Activated CD4-positive, alpha-beta T cell treated with anti-CD3 and anti-CD28 coated beads for 36 hours (primary cell): ENCODE results near the gene OR10G7. TPM values are rescaled to one million over a fixed set of nuclear protein-coding genes. Genes with fewer than 3 reads are reported as not detected.

Experiments
- ATAC-seq: fragments of 200-7000 bp; cut with Tn5 transposase; one replicate; pipeline ENCODE4 v1.10.0; 2021; ENCODE audit warnings: mild to moderate bottlenecking, moderate library complexity
- CTCF ChIA-PET: fragments of 350-600 bp; sonication (Branson Sonifier 250); formaldehyde crosslinking; loops from one replicate; lab custom pipeline; 2021; ENCODE audit warnings: antibody characterized with exemption; lab: Charles Lee
- POLR2A ChIA-PET: fragments of 350-600 bp; sonication (Branson Sonifier 250); formaldehyde crosslinking; loops from one replicate; lab custom pipeline; 2021; ENCODE audit warnings: antibody characterized with exemption, inconsistent platforms; lab: Charles Lee
- DNase-seq: peaks from one replicate; pipeline ENCODE4 v3.0.0-alpha.2; 2020
- H3K27ac Mint-ChIP-seq: one replicate; pipeline ENCODE4 v1.8.0; 2021; ENCODE audit warnings: mixed read lengths
- H3K27me3 Mint-ChIP-seq: one replicate; pipeline ENCODE4 v1.8.0; 2021; ENCODE audit warnings: mixed read lengths
- H3K36me3 Mint-ChIP-seq: one replicate; pipeline ENCODE4 v1.8.0; 2021; ENCODE audit warnings: low read depth, mixed read lengths
- H3K4me1 Mint-ChIP-seq: one replicate; pipeline ENCODE4 v1.8.0; 2021; ENCODE audit warnings: mixed read lengths
- H3K4me3 Mint-ChIP-seq: one replicate; pipeline ENCODE4 v1.8.0; 2021; ENCODE audit warnings: mild to moderate bottlenecking, moderate library complexity, mixed read lengths
- H3K9me3 Mint-ChIP-seq: one replicate; pipeline ENCODE4 v1.8.0; 2021; ENCODE audit warnings: low read depth, mixed read lengths
- intact Hi-C, 2 experiments: fragments of 100-400 bp; cut with DNase I in 1 of 2; cut with micrococcal nuclease in 1 of 2; formaldehyde crosslinking; loops; one replicate each; pipeline versions ENCODE4 v1.14.2 to v1.15.1; 2022 to 2024; cut with DNase I, micrococcal nuclease
- total RNA-seq, 2 experiments: library from RNA; stranded (reverse); gene quantifications; one replicate each; pipeline ENCODE4 v1.2.3, GENCODE V29; 2021

The OR10G7 gene
- total RNA-seq, 2 experiments from 2014 or later: not detected

- ATAC-seq: no peak
- peaks cover 26% of the 10 kb centered on the region for H3K27me3 Mint-ChIP-seq
- no peak overlapping the region for H3K27ac Mint-ChIP-seq
- no peak overlapping the region for H3K4me3 Mint-ChIP-seq
- no peaks in the 10 kb centered on the region for H3K36me3 Mint-ChIP-seq
- intact Hi-C loops: no loop called here
- POLR2A ChIA-PET: no interaction called here
- DNase-seq: no peak
- CTCF ChIA-PET: interaction anchor here (0.9 to 1.4 kb wide), 5 partner anchors 9 to 121 kb away, joined by 3 to 10 read pairs (median 3); no protein-coding TSS in a partner anchor
- H3K4me1 Mint-ChIP-seq: peaks cover 13% of the 10 kb centered on the region
- H3K9me3 Mint-ChIP-seq: no peaks in the 10 kb centered on the region
Observed at GRCh38 chr11:124075492-124075840, 34.3 kb upstream of the OR10G7 start.

GRCh38 chr11:124074554-124074953, 33.4 kb upstream of the OR10G7 start:
- peaks cover 31% of the 10 kb centered on the region for H3K27me3 Mint-ChIP-seq
- ChIA-PET CTCF (interaction anchor here (0.9 to 1.4 kb wide), 4 partner anchors 8 to 122 kb away, joined by 3 to 10 read pairs (median 4); no protein-coding TSS in a partner anchor), POLR2A (no interaction called here)
- no peaks in the 10 kb centered on the region for H3K9me3 Mint-ChIP-seq
- ATAC-seq (no peak), DNase-seq (no peak)
- intact Hi-C loops: loop anchor here in 1 of 2 experiments (5.0 kb wide), 2 partner anchors 328 to 513 kb away; no protein-coding TSS in a partner anchor
- no peak overlapping the region for H3K4me3 Mint-ChIP-seq
- no peak overlapping the region for H3K27ac Mint-ChIP-seq
- H3K36me3 Mint-ChIP-seq: no peaks in the 10 kb centered on the region
- peaks cover 20% of the 10 kb centered on the region for H3K4me1 Mint-ChIP-seq

GRCh38 chr11:124072147-124072546, 31.0 kb upstream of the OR10G7 start:
- Mint-ChIP-seq H3K27me3 (peaks cover 31% of the 10 kb centered on the region), H3K27ac (no peak overlapping the region), H3K9me3 (no peaks in the 10 kb centered on the region), H3K4me1 (peaks cover 30% of the 10 kb centered on the region), H3K4me3 (no peak overlapping the region), H3K36me3 (no peaks in the 10 kb centered on the region)
- intact Hi-C loops: loop anchor here in 1 of 2 experiments (5.0 kb wide), 2 partner anchors 330 to 515 kb away; no protein-coding TSS in a partner anchor
- DNase-seq (no peak), ATAC-seq (no peak)
- POLR2A ChIA-PET: no interaction called here
- CTCF ChIA-PET: interaction anchor here (0.9 to 5.1 kb wide), 12 partner anchors 10 to 149 kb away, joined by 3 to 91 read pairs (median 6); partner anchors contain the start of gene VWA5A

GRCh38 chr11:124071623-124071948, 30.5 kb upstream of the OR10G7 start:
- intact Hi-C loops: loop anchor here (1.0 to 5.0 kb wide), 5 partner anchors 44 to 516 kb away; partner anchors contain the start of gene VWA5A (in 2 of the 2)
- ChIA-PET CTCF (interaction anchor here (0.7 to 5.1 kb wide), 14 partner anchors 10 to 318 kb away, joined by 3 to 91 read pairs (median 6); partner anchors contain the start of gene VWA5A), POLR2A (no interaction called here)
- peaks cover 27% of the 10 kb centered on the region for H3K4me1 Mint-ChIP-seq
- H3K4me3 Mint-ChIP-seq: no peak overlapping the region
- no peaks in the 10 kb centered on the region for H3K9me3 Mint-ChIP-seq
- no peak overlapping the region for H3K27ac Mint-ChIP-seq
- peaks cover 30% of the 10 kb centered on the region for H3K27me3 Mint-ChIP-seq
- ATAC-seq (no peak), DNase-seq (no peak)
- no peaks in the 10 kb centered on the region for H3K36me3 Mint-ChIP-seq

GRCh38 chr11:124070915-124071622, 29.9 kb upstream of the OR10G7 start:
- ATAC-seq (peak; percentile 52), DNase-seq (peak; percentile 84)
- Mint-ChIP-seq H3K27me3 (peaks cover 29% of the 10 kb centered on the region), H3K4me1 (peaks cover 22% of the 10 kb centered on the region), H3K4me3 (no peak overlapping the region), H3K27ac (no peak overlapping the region), H3K36me3 (no peaks in the 10 kb centered on the region), H3K9me3 (no peaks in the 10 kb centered on the region)
- POLR2A ChIA-PET: no interaction called here
- intact Hi-C loops: loop anchor here (1.0 to 5.0 kb wide), 5 partner anchors 44 to 516 kb away; partner anchors contain the start of gene VWA5A (in 2 of the 2)
- CTCF ChIA-PET: interaction anchor here (0.7 to 5.1 kb wide), 16 partner anchors 11 to 319 kb away, joined by 3 to 91 read pairs (median 6); partner anchors contain the start of gene VWA5A

GRCh38 chr11:124069429-124070401, 28.6 kb upstream of the OR10G7 start:
- Mint-ChIP-seq H3K36me3 (no peaks in the 10 kb centered on the region), H3K27ac (no peak overlapping the region), H3K4me1 (peaks cover 22% of the 10 kb centered on the region), H3K27me3 (peaks cover 27% of the 10 kb centered on the region), H3K4me3 (peak overlapping the region; percentile 41), H3K9me3 (no peaks in the 10 kb centered on the region)
- ChIA-PET CTCF (interaction anchor here (0.6 to 5.1 kb wide), 13 partner anchors 12 to 493 kb away, joined by 3 to 91 read pairs (median 4); no protein-coding TSS in a partner anchor), POLR2A (interaction anchor here (0.6 kb wide), 1 partner anchor 47 kb away, joined by 3 read pairs; the partner anchor contains the start of gene OR10G9)
- intact Hi-C loops: loop anchor here in 1 of 2 experiments (5.0 kb wide), 2 partner anchors 333 to 518 kb away; no protein-coding TSS in a partner anchor
- DNase-seq (peak; percentile 78), ATAC-seq (peak; percentile 91)

- POLR2A ChIA-PET: no interaction called here
Observed at GRCh38 chr11:124068601-124069110, 27.5 kb upstream of the OR10G7 start.

GRCh38 chr11:124052966-124053365, 11.8 kb upstream of the OR10G7 start:
- CTCF ChIA-PET: interaction anchor here (0.6 to 1.2 kb wide), 3 partner anchors 8 to 11 kb away, joined by 3 read pairs; no protein-coding TSS in a partner anchor

More at GRCh38 chr11:124068601-124069110, 27.5 kb upstream of the OR10G7 start:
- peaks cover 22% of the 10 kb centered on the region for H3K4me1 Mint-ChIP-seq
- ATAC-seq (no peak), DNase-seq (no peak)
- peaks cover 31% of the 10 kb centered on the region for H3K27me3 Mint-ChIP-seq
- CTCF ChIA-PET: interaction anchor here (0.6 to 5.1 kb wide), 8 partner anchors 9 to 492 kb away, joined by 3 to 91 read pairs (median 4); no protein-coding TSS in a partner anchor
- intact Hi-C loops: no loop called here
- no peak overlapping the region for H3K4me3 Mint-ChIP-seq
- no peaks in the 10 kb centered on the region for H3K36me3 Mint-ChIP-seq
- no peak overlapping the region for H3K27ac Mint-ChIP-seq
- no peaks in the 10 kb centered on the region for H3K9me3 Mint-ChIP-seq

GRCh38 chr11:124050748-124051147, 9.6 kb upstream of the OR10G7 start:
- no peak for DNase-seq
- Mint-ChIP-seq H3K4me3 (no peak overlapping the region), H3K36me3 (no peaks in the 10 kb centered on the region), H3K27me3 (peaks cover 9% of the 10 kb centered on the region), H3K9me3 (no peaks in the 10 kb centered on the region), H3K27ac (no peak overlapping the region), H3K4me1 (no peaks in the 10 kb centered on the region)
- ChIA-PET CTCF (no interaction called here), POLR2A (no interaction called here)
- intact Hi-C loops: no loop called here
- ATAC-seq: peak; percentile 39

More at GRCh38 chr11:124052966-124053365, 11.8 kb upstream of the OR10G7 start:
- Mint-ChIP-seq H3K4me1 (no peaks in the 10 kb centered on the region), H3K4me3 (no peak overlapping the region), H3K36me3 (no peaks in the 10 kb centered on the region), H3K9me3 (no peaks in the 10 kb centered on the region), H3K27me3 (peaks cover 6% of the 10 kb centered on the region), H3K27ac (no peak overlapping the region)
- intact Hi-C loops: no loop called here
- ATAC-seq: no peak
- DNase-seq: no peak
- POLR2A ChIA-PET: no interaction called here

GRCh38 chr11:124043420-124043819, 2.3 kb upstream of the OR10G7 start:
- intact Hi-C loops: no loop called here
- CTCF ChIA-PET: interaction anchor here (1.1 kb wide), 1 partner anchor 10 kb away, joined by 3 read pairs; no protein-coding TSS in a partner anchor
- DNase-seq (no peak), ATAC-seq (no peak)
- Mint-ChIP-seq H3K9me3 (no peaks in the 10 kb centered on the region), H3K27me3 (peaks cover 9% of the 10 kb centered on the region), H3K36me3 (no peaks in the 10 kb centered on the region), H3K4me1 (no peaks in the 10 kb centered on the region), H3K27ac (no peak overlapping the region), H3K4me3 (no peak overlapping the region)
- POLR2A ChIA-PET: no interaction called here
